ENCODE measurements around the gene EPS8L3. TPM values are rescaled to one million over a fixed set of nuclear protein-coding genes. Genes with fewer than 3 reads are reported as not detected.
A peak's percentile ranks its signal among the peaks of the same experiment; 100 is the strongest.

EPS8L3 gene
- total and polyA plus RNA-seq, 9 of the 15 experiments (the other 6 are each of a cell fraction or from before 2014, with no cell fraction given): 0.09 to 0.42 (median 0.14) TPM; not detected in 5

GRCh38 chr1:109793486-109794318, 30.0 kb upstream of the EPS8L3 start:
- Histone ChIP-seq H3K27ac (ENCODE audit: extremely low read depth, low read depth, low read length) (peak overlapping the region; percentile 36; the same call in 2 of the 3 replicates), H3K9ac (ENCODE audit: insufficient read depth in 1 of 2, low read depth in 2 of 2, low read length in 2 of 2) (peak overlapping the region; percentile 7 to 76; a peak in 2 of 4 replicates), H3K79me2 (ENCODE audit: control insufficient read depth, insufficient read depth, low read length) (no peaks in the 10 kb centered on the region), H3K4me3 (no peak overlapping the region), H3K4me2 (ENCODE audit: insufficient read depth, low read length) (peak overlapping the region; percentile 22), H2AFZ (ENCODE audit: low read depth, low read length) (peak overlapping the region; percentile 79), H3K4me1 (replicated peaks in 1 of 2; ENCODE audit: control insufficient read depth in 2 of 2, insufficient read depth in 2 of 2, low read length in 2 of 2) (peaks cover 56 to 70% of the 10 kb centered on the region in 2 experiments), H3K9me1 (ENCODE audit: control insufficient read depth, insufficient read depth, low read length) (no peaks in the 10 kb centered on the region), H4K20me1 (replicated peaks; ENCODE audit: control insufficient read depth, insufficient read depth, low read length) (no peaks in the 10 kb centered on the region), H3K36me3 (ENCODE audit: control insufficient read depth, insufficient read depth, low read length) (no peaks in the 10 kb centered on the region), H3K27me3 (ENCODE audit: control insufficient read depth in 2 of 2, insufficient read depth in 2 of 2, low read length in 2 of 2) (no peaks in the 10 kb centered on the region), H3K9me3 (replicated peaks; ENCODE audit: control insufficient read depth, insufficient read depth, low read depth, low read length) (no peaks in the 10 kb centered on the region)
- DNase-seq (ENCODE audit: extremely low read depth in 1 of 4, low spot score in 3 of 4) (peak in 2 of 4 experiments; percentile 51 to 75), ATAC-seq (peak; percentile 5; the same call in 2 of the 3 replicates), FAIRE-seq (no peak)
- intact Hi-C loops (cut with micrococcal nuclease) (loop anchor here (5.0 kb wide), 1 partner anchor 124 kb away; no protein-coding TSS in a partner anchor), in situ Hi-C loops (cut with MboI) (no loop called here)
- no TSS peak for BruUV-seq (replicated peaks)
- 18% methylated on average over 11 of the region's 11 CpGs for WGBS (ENCODE audit: insufficient coverage, low coverage, missing lambda C conversion rate)
- ChIA-PET CTCF (ENCODE audit: low intra/inter-chr PET ratio) (no interaction called here), POLR2A (interaction anchor here (0.8 to 2.5 kb wide), 8 partner anchors 10 to 190 kb away, joined by 3 to 8 read pairs (median 4); no protein-coding TSS in a partner anchor)
- no peak for TF ChIP-seq ZNF740 (CRISPR knock-in tag; IDR thresholded peaks at IDR 0.05)
- TF ChIP-seq ZNF740 (tag; IDR thresholded peaks at IDR 0.05): no peak
- no peak for TF ChIP-seq MITF (IDR thresholded peaks at IDR 0.05)
- no peak for TF ChIP-seq PHB (CRISPR knock-in tag; IDR thresholded peaks at IDR 0.05)
- no peak for TF ChIP-seq JUNB (CRISPR knock-in tag; conservative IDR thresholded peaks at IDR 0.05)
- TF ChIP-seq JUND (IDR thresholded peaks at IDR 0.05; ENCODE audit: borderline replicate concordance, low read depth, low read length): no peak
- TF ChIP-seq JUND (tag; IDR thresholded peaks at IDR 0.05; ENCODE audit: borderline replicate concordance, low read depth, low read length): no peak; the same call in 2 of the 3 replicates
- TF ChIP-seq BRF1 (IDR thresholded peaks at IDR 0.05; ENCODE audit: borderline replicate concordance, extremely low read depth, insufficient read length): no peak
- TF ChIP-seq ZBTB34 (CRISPR knock-in tag; IDR thresholded peaks at IDR 0.05): no peak
- no peak for TF ChIP-seq ZBTB1 (CRISPR knock-in tag; IDR thresholded peaks at IDR 0.05; ENCODE audit: borderline replicate concordance, low read depth)
- no peak for TF ChIP-seq E2F4 (CRISPR knock-in tag; IDR thresholded peaks at IDR 0.05; ENCODE audit: low read depth)
- no peak for TF ChIP-seq SRF (CRISPR knock-in tag; IDR thresholded peaks at IDR 0.05)
- TF ChIP-seq FOXK1 (CRISPR knock-in tag; IDR thresholded peaks at IDR 0.05; ENCODE audit: borderline replicate concordance): no peak
- no peak for TF ChIP-seq MAFF (IDR thresholded peaks at IDR 0.05; ENCODE audit: low read length)
- no peak for TF ChIP-seq ZNF57 (CRISPR knock-in tag; IDR thresholded peaks at IDR 0.05)
- TF ChIP-seq MED1 (CRISPR knock-in tag; IDR thresholded peaks at IDR 0.05; ENCODE audit: borderline replicate concordance): no peak
- TF ChIP-seq EGR1 (conservative IDR thresholded peaks at IDR 0.05): peak; percentile 86
